Esophagus muscularis mucosa (tissue), 4 donors: ENCODE data around the gene SYCP2. TPM values are rescaled to one million over a fixed set of nuclear protein-coding genes. Genes with fewer than 3 reads are reported as not detected.

ENCODE experiments used
- DNase-seq: peaks from one replicate; pipeline ENCODE4 v3.0.0-alpha.2; 2017; ENCODE audit errors: extremely low spot score
- H3K27ac ChIP-seq, 4 donors: fragments of 200-600 bp; sonication (generic); replicated peaks in 1 of 4; 1 replicate in 3 of 4; 2 replicates in 1 of 4; pipeline ENCODE4 v1.5.1; 2016 to 2019; ENCODE audit warnings: mild to moderate bottlenecking in 1 of 4
- H3K27me3 ChIP-seq, 4 donors: fragments of 200-600 bp; sonication (generic); one replicate each; pipeline versions ENCODE4 v1.5.1 to v1.6.0; 2016 to 2019
- H3K36me3 ChIP-seq, 4 donors: fragments of 200-600 bp; sonication (generic); one replicate each; pipeline ENCODE4 v1.5.1; 2016 to 2019
- H3K4me1 ChIP-seq, 4 donors: fragments of 200-600 bp; sonication (generic); one replicate each; pipeline ENCODE4 v1.5.1; 2016 to 2019
- H3K4me3 ChIP-seq, 4 donors: fragments of 200-600 bp; sonication (generic); 1 replicate in 2 of 4; 2 replicates in 2 of 4; pipeline ENCODE4 v1.5.1; 2016 to 2019; ENCODE audit warnings: mild to moderate bottlenecking in 4 of 4, moderate library complexity in 1 of 4
- H3K9me3 ChIP-seq, 4 donors: fragments of 200-600 bp; sonication (generic); 1 replicate in 3 of 4; 2 replicates in 1 of 4; pipeline ENCODE4 v1.5.1; 2016 to 2019
- CTCF ChIP-seq, 3 experiments: fragments of 200-600 bp in 2 of 3; fragments of 450-650 bp in 1 of 3; sonication (generic) in 2 of 3; IDR thresholded peaks; one replicate each; pipeline ENCODE4 v1.5.1; 2017 to 2019; ENCODE audit warnings: antibody characterized with exemption in 3 of 3, mild to moderate bottlenecking in 2 of 3, moderate library complexity in 1 of 3
- EP300 ChIP-seq: sonication (generic); formaldehyde crosslinking; IDR thresholded peaks from one replicate; pipeline ENCODE4 v1.6.1; 2017; ENCODE audit warnings: antibody characterized with exemption
- POLR2A ChIP-seq: fragments of 450-650 bp; IDR thresholded peaks from one replicate; pipeline ENCODE4 v1.6.1; 2017; ENCODE audit warnings: antibody characterized with exemption, moderate library complexity, mild to moderate bottlenecking, low read depth
- POLR2AphosphoS5 ChIP-seq, 2 donors: sonication (generic); formaldehyde crosslinking; IDR thresholded peaks; one replicate each; pipeline ENCODE4 v1.6.1; 2017; ENCODE audit warnings: antibody characterized with exemption in 2 of 2
- WGBS: methylation state at CpG from one replicate; pipeline ENCODE4 v1.1.5; 2018; 5-methylcytosine and 5-hydroxymethylcytosine counted together
- intact Hi-C: fragments of 100-400 bp; cut with DNase I; formaldehyde crosslinking; loops from one replicate; pipeline ENCODE4 v1.15.1; 2023
- total RNA-seq, 4 donors: library from RNA; depleted of rRNA; stranded (reverse); fragments of >200 nt; gene quantifications; one replicate each; pipeline versions ENCODE4 v1.1.0 to v1.2.1, GENCODE V29; 2016

The SYCP2 gene
- total RNA-seq, 4 donors from 2014 or later: 0.52 to 3.5 (median 1.0) TPM

- Histone ChIP-seq H3K36me3 (no peaks in the 10 kb centered on the region), H3K27ac (no peak overlapping the region), H3K4me3 (no peak overlapping the region), H3K4me1 (peaks cover 11 to 17% (median 15%) of the 10 kb centered on the region in 4 donors), H3K27me3 (no peaks in the 10 kb centered on the region), H3K9me3 (no peaks in the 10 kb centered on the region)
- no peak for DNase-seq
- WGBS: 93% methylated on average over 4 of the region's 4 CpGs
- intact Hi-C loops: no loop called here
- TF ChIP-seq POLR2A (no peak), CTCF (IDR thresholded peaks at IDR 0.05) (no peak), POLR2AphosphoS5 (IDR thresholded peaks at IDR 0.05) (no peak), EP300 (no peak)
These were observed 107.9 kb downstream of the SYCP2 start for GRCh38 chr20:59825563-59825920.

GRCh38 chr20:59824711-59825562 lies 108.5 kb downstream of the SYCP2 start:
- WGBS: 81% methylated on average over 7 of the region's 8 CpGs
- peak; percentile 60 for DNase-seq
- Histone ChIP-seq H3K9me3 (no peaks in the 10 kb centered on the region), H3K4me3 (no peak overlapping the region), H3K36me3 (no peaks in the 10 kb centered on the region), H3K4me1 (peaks cover 15 to 22% (median 18%) of the 10 kb centered on the region in 4 donors), H3K27me3 (no peaks in the 10 kb centered on the region), H3K27ac (no peak overlapping the region)
- TF ChIP-seq POLR2AphosphoS5 (IDR thresholded peaks at IDR 0.05) (no peak), POLR2A (no peak)
- intact Hi-C loops: no loop called here

GRCh38 chr20:59823491-59824259 lies 109.8 kb downstream of the SYCP2 start:
- DNase-seq: peak; percentile 79
- no peaks in the 10 kb centered on the region for H3K9me3 ChIP-seq
- H3K4me3 ChIP-seq: no peak overlapping the region
- no peak for TF ChIP-seq EP300
- no peak for TF ChIP-seq POLR2A
- TF ChIP-seq CTCF (IDR thresholded peaks at IDR 0.05): no peak
- no peak for TF ChIP-seq POLR2AphosphoS5 (IDR thresholded peaks at IDR 0.05)
- H3K27me3 ChIP-seq: no peaks in the 10 kb centered on the region
- 67% methylated on average over 7 of the region's 8 CpGs for WGBS
- H3K36me3 ChIP-seq: no peaks in the 10 kb centered on the region
- no peak overlapping the region for H3K27ac ChIP-seq
- H3K4me1 ChIP-seq: peaks cover 17 to 22% (median 19%) of the 10 kb centered on the region in 4 donors
- intact Hi-C loops: no loop called here

GRCh38 chr20:59823030-59823423 lies 110.4 kb downstream of the SYCP2 start:
- no peak overlapping the region for H3K4me3 ChIP-seq
- DNase-seq: peak; percentile 72
- H3K9me3 ChIP-seq: no peaks in the 10 kb centered on the region
- H3K27me3 ChIP-seq: no peaks in the 10 kb centered on the region
- H3K36me3 ChIP-seq: no peaks in the 10 kb centered on the region
- intact Hi-C loops: no loop called here
- H3K4me1 ChIP-seq: peaks cover 17 to 22% (median 19%) of the 10 kb centered on the region in 4 donors
- TF ChIP-seq POLR2A: no peak
- no peak for TF ChIP-seq CTCF (IDR thresholded peaks at IDR 0.05)
- TF ChIP-seq POLR2AphosphoS5 (IDR thresholded peaks at IDR 0.05): no peak
- no peak for TF ChIP-seq EP300
- 54% methylated on average over 9 of the region's 9 CpGs for WGBS
- H3K27ac ChIP-seq: no peak overlapping the region
